ENCODE data around the gene HLA-DQB2.

GRCh38 chr6:32792901-32793435 is 29.6 kb upstream of the HLA-DQB2 start:
- TF ChIP-seq POLR2AphosphoS5 (IDR thresholded peaks at IDR 0.05; ENCODE audit: low read length) = no peak
- TF ChIP-seq ZNF384 (IDR thresholded peaks at IDR 0.05; ENCODE audit: borderline replicate concordance, low read depth, low read length) = no peak
- TF ChIP-seq CTCF (IDR thresholded peaks at IDR 0.05 in 2 of 3, conservative IDR thresholded peaks at IDR 0.05 in 1 of 3; ENCODE audit: control insufficient read depth in 2 of 3, extremely low read depth in 1 of 3, insufficient read depth in 1 of 3, low read depth in 3 of 3, low read length in 3 of 3) = no peak

All from GM12878 (cell line).